Breast epithelium (tissue), 4 donors: ENCODE results near the gene KCNJ6. TPM values are rescaled to one million over a fixed set of nuclear protein-coding genes. Genes with fewer than 3 reads are reported as not detected.

Source experiments
- DNase-seq, 2 donors: peaks; one replicate each; pipeline ENCODE4 v3.0.0-alpha.2; 2019; ENCODE audit warnings: low spot score in 2 of 2
- H3K27ac ChIP-seq, 2 donors: fragments of 200-600 bp; sonication (generic) in 1 of 2; one replicate each; pipeline ENCODE4 v1.5.1; 2016 to 2019; ENCODE audit warnings: mild to moderate bottlenecking in 1 of 2
- H3K27me3 ChIP-seq, 2 donors: fragments of 200-600 bp; sonication (generic) in 1 of 2; one replicate each; pipeline versions ENCODE4 v1.5.1 to v1.6.0; 2017 to 2019; ENCODE audit warnings: control low read depth in 1 of 2, mild to moderate bottlenecking in 1 of 2
- H3K36me3 ChIP-seq: fragments of 200-600 bp; one replicate; pipeline ENCODE4 v1.5.1; 2019
- H3K4me1 ChIP-seq, 2 donors: fragments of 200-600 bp; sonication (generic); one replicate each; pipeline ENCODE4 v1.5.1; 2016 to 2019; ENCODE audit warnings: control low read depth in 1 of 2
- H3K4me3 ChIP-seq, 3 donors: fragments of 200-600 bp; sonication (generic); 1 replicate in 2 of 3; 2 replicates in 1 of 3; pipeline ENCODE4 v1.5.1; 2016 to 2019; ENCODE audit warnings: mild to moderate bottlenecking in 3 of 3, moderate library complexity in 2 of 3
- H3K9me3 ChIP-seq, 2 donors: fragments of 200-600 bp; sonication (generic) in 1 of 2; one replicate each; pipeline ENCODE4 v1.5.1; 2016 to 2019; ENCODE audit warnings: control low read depth in 1 of 2
- CTCF ChIP-seq, 3 donors: fragments of 450-650 bp; IDR thresholded peaks; one replicate each; pipeline ENCODE4 v1.5.1; 2016 to 2017; ENCODE audit warnings: antibody characterized with exemption in 3 of 3, mild to moderate bottlenecking in 3 of 3, moderate library complexity in 3 of 3
- POLR2A ChIP-seq: fragments of 450-650 bp; IDR thresholded peaks from one replicate; pipeline ENCODE4 v1.6.1; 2016; ENCODE audit warnings: antibody characterized with exemption, mild to moderate bottlenecking, moderate library complexity
- POLR2AphosphoS5 ChIP-seq, 3 donors: sonication (generic); formaldehyde crosslinking; IDR thresholded peaks; one replicate each; pipeline ENCODE4 v1.6.1; 2017; ENCODE audit warnings: antibody characterized with exemption in 3 of 3
- intact Hi-C: fragments of 100-400 bp; cut with DNase I; formaldehyde crosslinking; loops from one replicate; pipeline ENCODE4 v1.15.1; 2023; ENCODE audit warnings: low total_unique reads
- total RNA-seq, 3 donors: library from RNA; depleted of rRNA; stranded (reverse); fragments of >200 nt; gene quantifications; one replicate each; pipeline ENCODE4 v1.1.0, GENCODE V29; 2016

The KCNJ6 gene
- total RNA-seq, 3 donors from 2014 or later, result not detected

- DNase-seq, result no peak
- no peak for TF ChIP-seq POLR2AphosphoS5 (IDR thresholded peaks at IDR 0.05)
- no peak for TF ChIP-seq POLR2A
- no peaks in the 10 kb centered on the region for H3K9me3 ChIP-seq
- H3K27ac ChIP-seq, result no peak overlapping the region
- no peaks in the 10 kb centered on the region for H3K4me1 ChIP-seq
- intact Hi-C loops, result no loop called here
- H3K27me3 ChIP-seq, result peaks cover 0 to 7% of the 10 kb centered on the region in 2 donors
- H3K36me3 ChIP-seq, result no peaks in the 10 kb centered on the region
- no peak overlapping the region for H3K4me3 ChIP-seq
Measured at GRCh38 chr21:37748351-37748750, 167.9 kb downstream of the KCNJ6 start.

GRCh38 chr21:37746849-37747248 is 169.4 kb downstream of the KCNJ6 start:
- peaks cover 0 to 7% of the 10 kb centered on the region in 2 donors for H3K27me3 ChIP-seq
- no peak overlapping the region for H3K27ac ChIP-seq
- no peak overlapping the region for H3K4me3 ChIP-seq
- intact Hi-C loops, result no loop called here
- H3K4me1 ChIP-seq, result no peaks in the 10 kb centered on the region
- H3K9me3 ChIP-seq, result no peaks in the 10 kb centered on the region
- TF ChIP-seq POLR2A, result no peak
- no peak for TF ChIP-seq CTCF (IDR thresholded peaks at IDR 0.05)
- no peak for TF ChIP-seq POLR2AphosphoS5 (IDR thresholded peaks at IDR 0.05)
- no peaks in the 10 kb centered on the region for H3K36me3 ChIP-seq
- no peak for DNase-seq

- Histone ChIP-seq H3K27ac (no peak overlapping the region), H3K27me3 (peaks cover 0 to 7% of the 10 kb centered on the region in 2 donors), H3K4me3 (no peak overlapping the region), H3K9me3 (no peaks in the 10 kb centered on the region), H3K36me3 (no peaks in the 10 kb centered on the region), H3K4me1 (no peaks in the 10 kb centered on the region)
- intact Hi-C loops, result no loop called here
- DNase-seq, result no peak
- TF ChIP-seq CTCF (IDR thresholded peaks at IDR 0.05) (no peak), POLR2AphosphoS5 (IDR thresholded peaks at IDR 0.05) (no peak), POLR2A (no peak)
Measured at GRCh38 chr21:37744551-37744950, 171.7 kb downstream of the KCNJ6 start.

GRCh38 chr21:37742532-37742931 is 173.7 kb downstream of the KCNJ6 start:
- no peak for DNase-seq
- H3K4me1 ChIP-seq, result no peaks in the 10 kb centered on the region
- no peaks in the 10 kb centered on the region for H3K9me3 ChIP-seq
- H3K36me3 ChIP-seq, result no peaks in the 10 kb centered on the region
- TF ChIP-seq POLR2AphosphoS5 (IDR thresholded peaks at IDR 0.05) (no peak), CTCF (IDR thresholded peaks at IDR 0.05) (no peak), POLR2A (no peak)
- H3K27me3 ChIP-seq, result no peaks in the 10 kb centered on the region
- H3K4me3 ChIP-seq, result no peak overlapping the region
- no peak overlapping the region for H3K27ac ChIP-seq
- intact Hi-C loops, result no loop called here

- Histone ChIP-seq H3K4me3 (no peak overlapping the region), H3K27ac (no peak overlapping the region), H3K36me3 (no peaks in the 10 kb centered on the region), H3K9me3 (no peaks in the 10 kb centered on the region), H3K4me1 (no peaks in the 10 kb centered on the region), H3K27me3 (no peaks in the 10 kb centered on the region)
- DNase-seq, result no peak
- TF ChIP-seq CTCF (IDR thresholded peaks at IDR 0.05) (no peak), POLR2A (no peak), POLR2AphosphoS5 (IDR thresholded peaks at IDR 0.05) (no peak)
- intact Hi-C loops, result no loop called here
Measured at GRCh38 chr21:37742115-37742514, 174.1 kb downstream of the KCNJ6 start.

GRCh38 chr21:37737996-37738395 is 178.3 kb downstream of the KCNJ6 start:
- intact Hi-C loops, result no loop called here
- H3K9me3 ChIP-seq, result no peaks in the 10 kb centered on the region
- no peak overlapping the region for H3K4me3 ChIP-seq
- no peaks in the 10 kb centered on the region for H3K36me3 ChIP-seq
- no peak overlapping the region for H3K27ac ChIP-seq
- H3K4me1 ChIP-seq, result no peaks in the 10 kb centered on the region
- TF ChIP-seq POLR2AphosphoS5 (IDR thresholded peaks at IDR 0.05), result no peak
- TF ChIP-seq CTCF (IDR thresholded peaks at IDR 0.05), result no peak
- no peak for TF ChIP-seq POLR2A
- DNase-seq, result no peak
- H3K27me3 ChIP-seq, result no peaks in the 10 kb centered on the region
